ENCODE measurements around the gene CNTNAP1.

- TF ChIP-seq, protein P1, sequence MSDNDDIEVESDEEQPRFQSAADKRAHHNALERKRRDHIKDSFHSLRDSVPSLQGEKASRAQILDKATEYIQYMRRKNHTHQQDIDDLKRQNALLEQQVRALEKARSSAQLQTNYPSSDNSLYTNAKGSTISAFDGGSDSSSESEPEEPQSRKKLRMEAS (IDR thresholded peaks at IDR 0.05; ENCODE audit: low read depth, low read length), result peak; percentile 85
- peak; percentile 76 for TF ChIP-seq CTCF (IDR thresholded peaks at IDR 0.05; ENCODE audit: low read depth, low read length)
- TF ChIP-seq POLR2A (IDR thresholded peaks at IDR 0.05; ENCODE audit: extremely low read depth, insufficient read length), result peak; percentile 42
- peak; percentile 86 for TF ChIP-seq MYC (IDR thresholded peaks at IDR 0.05; ENCODE audit: low read depth, low read length)
These were observed 2.6 kb upstream of the CNTNAP1 start for GRCh38 chr17:42679492-42680330.

All from NB4 (cell line).